ENCODE results near the gene USP8. TPM values are rescaled to one million over a fixed set of nuclear protein-coding genes. Genes with fewer than 3 reads are reported as not detected.
"Not testable (repeated sequence)": the region's sequence is repeated elsewhere in the genome, so short reads cannot be mapped to it uniquely, and the experiment has no call there.

The USP8 gene
- total RNA-seq (10 to 100 TPM; 49.0 to 70.2 TPM), polyA plus RNA-seq (10 to 100 TPM; 23.7 to 31.7 TPM)
- long read RNA-seq, donor 1, transcript USP8-208 (12 exons, 1,917 nt) = major isoform, 9 of 165 reads
- long read RNA-seq, donor 1, partial matches to known transcripts = 101 of 165 reads
- long read RNA-seq, donor 1, other reads (novel, unspliced or antisense) = 53 of 165 reads
- long read RNA-seq, donor 2, full-length matches to known transcripts = 3 of 34 reads
- long read RNA-seq, donor 2, partial matches to known transcripts = 14 of 34 reads
- long read RNA-seq, donor 2, other reads (novel, unspliced or antisense) = 17 of 34 reads

DNA sequence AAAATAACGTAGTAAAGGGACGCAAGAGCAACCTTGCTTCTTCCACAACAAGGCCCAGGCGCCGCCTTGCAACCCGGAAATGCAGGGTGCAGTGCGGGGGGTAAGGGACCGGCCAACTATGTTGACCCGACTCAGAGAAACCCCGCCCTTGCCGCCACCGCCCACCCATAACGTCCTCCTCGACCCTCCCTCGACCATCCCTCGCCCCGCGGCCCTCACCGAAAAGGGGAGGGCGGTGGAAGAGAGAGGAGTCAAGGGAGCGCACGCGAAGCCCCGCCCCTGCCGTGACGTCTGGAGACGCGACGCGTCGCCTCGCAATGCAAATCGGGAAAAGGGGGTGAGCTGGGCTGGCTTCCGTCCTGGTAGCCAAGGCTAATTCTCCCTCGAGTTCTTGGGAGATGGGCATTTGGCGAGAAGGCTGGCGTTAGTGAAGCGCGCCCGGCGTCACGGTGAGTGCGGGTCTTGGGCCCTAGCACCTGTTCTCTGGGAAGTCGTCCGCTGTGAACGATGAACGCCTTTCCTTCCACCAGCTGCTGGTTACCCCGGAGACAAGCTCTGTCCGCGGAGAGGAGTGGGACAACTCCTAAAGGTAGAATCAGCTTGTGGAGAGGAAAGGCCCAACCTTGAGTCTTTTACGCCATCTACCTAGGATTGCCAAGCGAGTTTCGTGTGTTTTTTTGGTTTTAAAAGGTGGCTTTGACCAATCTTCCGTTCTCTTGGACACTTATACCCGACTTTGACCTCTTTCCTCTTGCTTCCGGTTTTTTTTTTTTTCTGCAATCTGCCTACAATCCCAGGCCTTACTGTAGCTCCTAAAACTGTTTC is at the start of gene USP8:
Gene USP8 (plus strand): TSS at position 340 of the 825 bp plus-strand sequence. CDS start 14,669 bp downstream, outside the sequence.
- H3K9me3 ChIP-seq (ENCODE audit: control insufficient read depth, low read length) = no peaks in the 10 kb centered on the region
- H3K4me1 ChIP-seq (ENCODE audit: control insufficient read depth in 1 of 2, insufficient read depth in 2 of 2, low read length in 2 of 2) = no peaks in the 10 kb centered on the region
- no peaks in the 10 kb centered on the region for H3K36me3 ChIP-seq (ENCODE audit: control insufficient read depth in 1 of 2, insufficient read depth in 2 of 2, low read length in 1 of 2)
- peak within 1 kb of the TSS in 1 of 2 donors; percentile 82 for H3K27ac ChIP-seq (ENCODE audit: low read depth in 1 of 2, low read length in 2 of 2)
- peak; percentile 98 to 99 for DNase-seq
- 0% methylated on average over 48 to 55 of the region's 55 CpGs for WGBS, 2 donors
- peak; percentile 99 for ATAC-seq (ENCODE audit: low FRiP score)
- no peaks in the 10 kb centered on the region for H3K27me3 ChIP-seq (ENCODE audit: control insufficient read depth in 1 of 2, insufficient read depth in 2 of 2, low read length in 1 of 2)
- intact Hi-C loops (cut with DNase I) = loop anchor here in 1 of 2 donors (2.0 kb wide), 1 partner anchor 69 kb away; the partner anchor contains the start of gene GABPB1
- H3K4me3 ChIP-seq (ENCODE audit: low read length in 2 of 2) = peak within 1 kb of the TSS; percentile 72 to 93

DNA sequence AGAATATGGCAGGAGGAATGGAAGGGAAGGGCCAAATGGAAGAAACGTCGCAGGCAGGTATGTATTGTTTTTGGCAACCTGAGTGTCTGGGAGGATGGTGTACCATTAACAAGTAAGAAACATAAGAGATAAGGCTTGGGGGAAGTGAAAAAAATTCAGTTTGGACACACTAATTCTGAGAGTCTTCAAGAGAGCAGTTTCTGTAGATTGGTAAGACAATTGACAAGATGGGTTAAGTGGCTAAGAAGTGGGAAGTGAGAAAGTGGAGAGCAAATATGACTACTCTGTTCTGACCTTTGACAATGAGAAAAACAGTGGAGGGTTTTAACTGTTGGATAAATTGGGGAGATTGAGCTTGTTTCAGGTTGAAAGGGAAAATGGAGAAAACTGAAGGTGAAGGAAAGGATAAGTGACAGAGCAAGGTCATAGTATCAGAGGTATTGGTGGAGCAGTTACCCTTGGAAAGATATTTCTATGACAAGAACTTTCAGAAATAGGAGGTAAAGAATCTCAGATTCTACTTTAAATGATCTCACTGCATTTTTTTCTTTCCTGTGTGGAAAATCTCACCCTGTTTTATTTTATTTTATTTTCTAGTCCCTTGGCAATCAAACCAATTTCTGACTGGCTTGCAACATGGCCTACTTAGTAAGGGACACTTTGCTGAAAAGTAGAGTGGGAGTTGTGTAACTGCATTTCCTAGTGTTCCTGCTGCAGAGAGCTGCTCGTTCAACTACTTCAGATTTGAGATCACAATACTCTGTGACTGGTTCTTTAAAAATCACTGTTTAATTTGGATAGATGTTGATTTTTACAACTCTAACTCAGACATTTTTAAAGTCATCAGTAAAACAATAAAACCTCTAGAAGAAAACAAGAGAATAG is 46.1 kb upstream of the USP8 start:
- no peak overlapping the region for H3K27ac ChIP-seq (ENCODE audit: low read depth in 1 of 2, low read length in 2 of 2)
- ATAC-seq (ENCODE audit: low FRiP score) (no peak), DNase-seq (no peak)
- peaks cover 0 to 4% of the 10 kb centered on the region in 2 donors for H3K4me1 ChIP-seq (ENCODE audit: control insufficient read depth in 1 of 2, insufficient read depth in 2 of 2, low read length in 2 of 2)
- WGBS, 2 donors = 35% methylated on average over 3 of the region's 3 CpGs
- H3K9me3 ChIP-seq (ENCODE audit: control insufficient read depth, low read length) = no peaks in the 10 kb centered on the region
- no peak overlapping the region for H3K4me3 ChIP-seq (ENCODE audit: low read length in 2 of 2)
- no peaks in the 10 kb centered on the region for H3K27me3 ChIP-seq (ENCODE audit: control insufficient read depth in 1 of 2, insufficient read depth in 2 of 2, low read length in 1 of 2)
- no peaks in the 10 kb centered on the region for H3K36me3 ChIP-seq (ENCODE audit: control insufficient read depth in 1 of 2, insufficient read depth in 2 of 2, low read length in 1 of 2)
- intact Hi-C loops (cut with DNase I) = no loop called here

DNA sequence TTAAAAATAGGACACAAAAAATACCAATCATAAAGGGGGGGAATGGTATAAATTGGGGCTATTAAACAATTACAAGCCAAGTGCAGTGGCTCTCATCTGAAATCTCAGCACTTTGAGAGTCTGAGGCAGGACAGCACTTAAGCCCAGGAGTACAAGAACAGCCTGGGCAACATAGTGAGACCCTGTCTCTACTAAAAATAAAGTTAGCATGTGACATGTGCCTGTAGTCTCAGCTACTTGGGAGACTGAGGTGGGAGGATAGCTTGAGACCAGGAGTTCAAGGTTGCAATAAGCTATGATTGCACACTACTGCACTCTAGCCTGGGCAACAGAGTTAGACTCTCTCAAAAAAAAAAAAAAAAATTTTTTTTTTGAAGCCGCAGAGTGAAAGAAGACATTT is 45.4 kb upstream of the USP8 start:
- Histone ChIP-seq H3K9me3 (ENCODE audit: control insufficient read depth, low read length) (no peaks in the 10 kb centered on the region), H3K4me1 (ENCODE audit: control insufficient read depth in 1 of 2, insufficient read depth in 2 of 2, low read length in 2 of 2) (peaks cover 0 to 4% of the 10 kb centered on the region in 2 donors), H3K27ac (ENCODE audit: low read depth in 1 of 2, low read length in 2 of 2) (no peak overlapping the region), H3K27me3 (ENCODE audit: control insufficient read depth in 1 of 2, insufficient read depth in 2 of 2, low read length in 1 of 2) (no peaks in the 10 kb centered on the region), H3K4me3 (ENCODE audit: low read length in 2 of 2) (no peak overlapping the region), H3K36me3 (ENCODE audit: control insufficient read depth in 1 of 2, insufficient read depth in 2 of 2, low read length in 1 of 2) (no peaks in the 10 kb centered on the region)
- DNase-seq (no peak), ATAC-seq (ENCODE audit: low FRiP score) (no peak)
- 97 to 100% methylated on average over 1 of the region's 1 CpG for WGBS, 2 donors
- intact Hi-C loops (cut with DNase I) = no loop called here

DNA sequence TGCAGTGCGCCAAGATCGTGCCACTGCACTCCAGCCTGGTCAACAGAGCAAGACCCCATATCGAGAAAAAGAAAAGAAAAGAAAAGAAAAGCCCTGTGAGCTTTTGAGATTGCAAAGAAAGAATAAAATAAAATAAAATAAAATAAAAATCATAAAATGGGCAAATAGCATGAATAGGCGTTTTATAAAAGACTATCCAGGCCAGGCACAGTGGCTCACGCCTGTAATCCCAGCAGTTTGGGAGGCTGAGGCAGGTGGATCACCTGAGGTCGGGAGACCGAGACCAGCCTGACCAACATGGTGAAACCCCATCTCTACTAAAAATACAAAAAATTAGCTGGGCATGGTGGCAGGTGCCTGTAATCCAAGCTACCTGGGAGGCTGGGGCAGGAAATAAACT is 44.8 kb upstream of the USP8 start:
- H3K4me3 ChIP-seq (ENCODE audit: low read length in 2 of 2); intact Hi-C loops (cut with DNase I); ATAC-seq (ENCODE audit: low FRiP score); H3K27ac ChIP-seq (ENCODE audit: low read depth in 1 of 2, low read length in 2 of 2); DNase-seq; H3K27me3 ChIP-seq (ENCODE audit: control insufficient read depth in 1 of 2, insufficient read depth in 2 of 2, low read length in 1 of 2); H3K4me1 ChIP-seq (ENCODE audit: control insufficient read depth in 1 of 2, insufficient read depth in 2 of 2, low read length in 2 of 2); H3K36me3 ChIP-seq (ENCODE audit: control insufficient read depth in 1 of 2, insufficient read depth in 2 of 2, low read length in 1 of 2); H3K9me3 ChIP-seq (ENCODE audit: control insufficient read depth, low read length): not testable (repeated sequence)
- 94 to 97% methylated on average over 7 of the region's 7 CpGs for WGBS, 2 donors

DNA sequence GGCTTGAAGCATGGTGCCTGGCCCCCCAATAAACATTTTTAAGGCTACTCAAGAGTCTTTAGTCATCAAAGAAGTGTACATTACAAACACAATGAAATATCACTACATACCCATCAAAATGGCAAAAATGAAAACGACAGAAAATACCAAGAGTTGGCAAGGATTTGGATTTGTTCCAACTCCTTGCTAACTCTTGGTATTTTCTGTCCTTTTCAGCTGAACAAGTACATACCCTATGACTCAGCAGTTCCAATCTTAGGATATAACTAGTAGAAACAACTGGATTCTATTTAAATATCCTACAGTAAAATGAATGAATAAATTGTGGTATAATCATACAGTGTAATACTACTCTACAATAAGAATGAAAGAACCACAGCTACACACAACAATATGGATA is 44.1 kb upstream of the USP8 start:
- ATAC-seq (ENCODE audit: low FRiP score) (no peak), DNase-seq (no peak)
- 45 to 85% methylated on average over 1 of the region's 1 CpG for WGBS, 2 donors
- H3K27ac ChIP-seq (ENCODE audit: low read depth in 1 of 2, low read length in 2 of 2) = no peak overlapping the region
- H3K27me3 ChIP-seq (ENCODE audit: control insufficient read depth in 1 of 2, insufficient read depth in 2 of 2, low read length in 1 of 2) = no peaks in the 10 kb centered on the region
- H3K4me3 ChIP-seq (ENCODE audit: low read length in 2 of 2) = no peak overlapping the region
- H3K9me3 ChIP-seq (ENCODE audit: control insufficient read depth, low read length) = no peaks in the 10 kb centered on the region
- peaks cover 0 to 4% of the 10 kb centered on the region in 2 donors for H3K4me1 ChIP-seq (ENCODE audit: control insufficient read depth in 1 of 2, insufficient read depth in 2 of 2, low read length in 2 of 2)
- H3K36me3 ChIP-seq (ENCODE audit: control insufficient read depth in 1 of 2, insufficient read depth in 2 of 2, low read length in 1 of 2) = no peaks in the 10 kb centered on the region
- intact Hi-C loops (cut with DNase I) = no loop called here

DNA sequence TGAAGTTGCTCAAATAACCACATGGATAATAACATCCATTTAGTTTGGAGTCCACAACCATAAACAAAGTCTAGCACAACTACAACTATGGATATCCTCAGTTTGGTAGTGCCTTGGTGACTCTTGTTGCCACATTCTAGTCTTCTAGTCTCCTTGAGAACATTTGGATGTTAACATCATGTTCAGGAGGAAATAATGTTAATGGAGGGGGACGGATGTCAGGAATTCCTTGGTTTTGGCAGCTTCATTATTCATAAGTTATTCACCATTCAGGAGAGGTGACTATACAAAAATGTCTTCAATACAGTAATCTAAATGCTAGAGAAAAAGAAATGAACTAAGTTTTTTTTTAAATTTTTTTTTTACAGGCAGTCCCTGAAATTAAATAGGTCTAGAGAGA is 42.8 kb upstream of the USP8 start:
- H3K9me3 ChIP-seq (ENCODE audit: control insufficient read depth, low read length) = no peaks in the 10 kb centered on the region
- intact Hi-C loops (cut with DNase I) = no loop called here
- DNase-seq (no peak), ATAC-seq (ENCODE audit: low FRiP score) (no peak)
- H3K4me3 ChIP-seq (ENCODE audit: low read length in 2 of 2) = no peak overlapping the region
- no peak overlapping the region for H3K27ac ChIP-seq (ENCODE audit: low read depth in 1 of 2, low read length in 2 of 2)
- no peaks in the 10 kb centered on the region for H3K36me3 ChIP-seq (ENCODE audit: control insufficient read depth in 1 of 2, insufficient read depth in 2 of 2, low read length in 1 of 2)
- WGBS, 2 donors = 40% methylated on average over 1 of the region's 1 CpG
- no peaks in the 10 kb centered on the region for H3K27me3 ChIP-seq (ENCODE audit: control insufficient read depth in 1 of 2, insufficient read depth in 2 of 2, low read length in 1 of 2)
- H3K4me1 ChIP-seq (ENCODE audit: control insufficient read depth in 1 of 2, insufficient read depth in 2 of 2, low read length in 2 of 2) = peaks cover 0 to 4% of the 10 kb centered on the region in 2 donors

DNA sequence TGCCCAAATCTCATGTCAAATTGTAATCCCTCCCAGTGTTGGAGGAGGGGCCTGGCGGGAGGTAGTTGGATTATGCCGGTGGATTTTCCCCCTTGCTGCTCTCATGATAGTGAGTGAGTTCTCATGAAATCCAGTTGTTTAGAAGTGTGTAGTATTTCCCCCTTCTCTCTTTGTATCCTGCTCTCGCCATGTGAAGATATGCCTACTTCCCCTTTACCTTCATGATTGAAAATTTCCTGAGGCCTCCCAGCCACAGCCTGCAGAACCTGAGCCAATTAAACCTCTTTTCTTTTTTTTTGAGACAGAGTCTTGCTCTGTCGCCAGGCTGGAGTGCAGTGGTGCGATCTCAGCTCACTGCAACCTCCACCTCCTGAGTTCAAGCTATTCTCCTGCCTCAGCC is 41.8 kb upstream of the USP8 start:
- H3K27me3 ChIP-seq (ENCODE audit: control insufficient read depth in 1 of 2, insufficient read depth in 2 of 2, low read length in 1 of 2); DNase-seq; H3K9me3 ChIP-seq (ENCODE audit: control insufficient read depth, low read length); H3K4me1 ChIP-seq (ENCODE audit: control insufficient read depth in 1 of 2, insufficient read depth in 2 of 2, low read length in 2 of 2); H3K27ac ChIP-seq (ENCODE audit: low read depth in 1 of 2, low read length in 2 of 2); intact Hi-C loops (cut with DNase I); H3K4me3 ChIP-seq (ENCODE audit: low read length in 2 of 2); ATAC-seq (ENCODE audit: low FRiP score); H3K36me3 ChIP-seq (ENCODE audit: control insufficient read depth in 1 of 2, insufficient read depth in 2 of 2, low read length in 1 of 2): not testable (repeated sequence)
- WGBS, 2 donors = 80 to 82% methylated on average over 5 of the region's 5 CpGs

DNA sequence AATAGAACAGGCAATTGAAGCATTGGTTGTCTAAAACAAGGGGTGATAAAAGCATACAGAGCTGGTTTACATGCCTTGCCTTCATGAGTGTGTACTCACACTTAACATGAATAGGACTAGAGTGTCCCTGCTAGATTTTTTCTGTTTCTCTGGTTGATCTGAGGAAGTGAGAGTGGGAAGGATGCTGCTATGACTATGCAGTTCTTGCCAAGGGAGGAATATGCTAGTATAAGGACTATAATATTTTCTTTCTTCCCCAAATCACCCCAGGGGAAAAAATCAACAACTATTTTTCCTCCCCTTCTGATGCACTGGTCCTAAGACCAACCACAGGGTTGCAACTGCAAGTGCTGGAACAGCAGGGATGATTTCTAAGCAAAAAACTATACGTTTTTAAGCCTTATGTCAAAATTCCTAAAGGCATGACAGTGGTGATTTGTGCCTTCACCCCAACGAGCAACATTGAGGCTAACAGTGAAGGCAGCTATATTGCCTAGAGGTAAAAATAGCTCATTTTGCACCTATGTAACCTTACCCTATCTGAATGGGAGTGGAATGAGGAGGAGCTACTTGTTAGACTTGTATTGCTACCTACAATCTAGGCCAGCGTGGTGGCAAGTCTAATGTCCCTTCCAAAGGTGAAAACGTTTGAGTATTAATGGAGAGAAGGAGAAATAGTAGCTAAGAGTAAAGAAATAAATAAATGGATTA is 33.5 kb upstream of the USP8 start:
- intact Hi-C loops (cut with DNase I) = no loop called here
- DNase-seq (no peak), ATAC-seq (ENCODE audit: low FRiP score) (no peak)
- no peaks in the 10 kb centered on the region for H3K9me3 ChIP-seq (ENCODE audit: control insufficient read depth, low read length)
- 44 to 51% methylated on average over 4 of the region's 4 CpGs for WGBS, 2 donors
- H3K4me3 ChIP-seq (ENCODE audit: low read length in 2 of 2) = no peak overlapping the region
- H3K27ac ChIP-seq (ENCODE audit: low read depth in 1 of 2, low read length in 2 of 2) = no peak overlapping the region
- no peaks in the 10 kb centered on the region for H3K36me3 ChIP-seq (ENCODE audit: control insufficient read depth in 1 of 2, insufficient read depth in 2 of 2, low read length in 1 of 2)
- H3K4me1 ChIP-seq (ENCODE audit: control insufficient read depth in 1 of 2, insufficient read depth in 2 of 2, low read length in 2 of 2) = no peaks in the 10 kb centered on the region
- no peaks in the 10 kb centered on the region for H3K27me3 ChIP-seq (ENCODE audit: control insufficient read depth in 1 of 2, insufficient read depth in 2 of 2, low read length in 1 of 2)

All from aorta (tissue), 5 donors.